Gastroesophageal sphincter (tissue), 4 donors: ENCODE measurements around the gene RBM25. TPM values are rescaled to one million over a fixed set of nuclear protein-coding genes. Genes with fewer than 3 reads are reported as not detected.

Experiments
- ATAC-seq: fragments of 150-250 bp; one replicate; pipeline ENCODE4 v1.9.1; 2016; ENCODE audit warnings: mild to moderate bottlenecking, moderate library complexity
- H3K27ac ChIP-seq, 4 donors: fragments of 200-600 bp; sonication (generic) in 3 of 4; 1 replicate in 3 of 4; 2 replicates in 1 of 4; pipeline ENCODE4 v1.5.1; 2016 to 2019
- H3K27me3 ChIP-seq: fragments of 200-600 bp; sonication (generic); one replicate; pipeline ENCODE4 v1.5.1; 2019
- H3K36me3 ChIP-seq, 2 donors: fragments of 200-600 bp; sonication (generic); one replicate each; pipeline ENCODE4 v1.5.1; 2019; ENCODE audit warnings: control low read depth in 1 of 2
- H3K4me1 ChIP-seq, 3 donors: fragments of 200-600 bp; sonication (generic); 1 replicate in 2 of 3; 2 replicates in 1 of 3; pipeline ENCODE4 v1.5.1; 2016 to 2019; ENCODE audit warnings: control low read depth in 2 of 3
- H3K4me3 ChIP-seq, 2 donors: fragments of 200-600 bp; sonication (generic); one replicate each; pipeline ENCODE4 v1.5.1; 2019; ENCODE audit warnings: mild to moderate bottlenecking in 1 of 2, moderate library complexity in 1 of 2
- H3K9me3 ChIP-seq, 3 donors: fragments of 200-600 bp; sonication (generic); one replicate each; pipeline ENCODE4 v1.5.1; 2017 to 2019; ENCODE audit warnings: control low read depth in 2 of 3
- EP300 ChIP-seq: sonication (generic); formaldehyde crosslinking; IDR thresholded peaks from one replicate; pipeline ENCODE4 v1.6.1; 2017; ENCODE audit warnings: antibody characterized with exemption, mild to moderate bottlenecking
- POLR2A ChIP-seq, 2 donors: fragments of 450-650 bp; IDR thresholded peaks; one replicate each; pipeline ENCODE4 v1.6.1; 2017; ENCODE audit warnings: antibody characterized with exemption in 2 of 2, mild to moderate bottlenecking in 2 of 2, moderate library complexity in 1 of 2
- POLR2AphosphoS5 ChIP-seq: sonication (generic); formaldehyde crosslinking; IDR thresholded peaks from one replicate; pipeline ENCODE4 v1.6.1; 2017; ENCODE audit warnings: antibody characterized with exemption
- WGBS, 2 donors: methylation state at CpG; one replicate each; pipeline ENCODE4 v1.1.5; 2018; ENCODE audit warnings: low coverage in 1 of 2; 5-methylcytosine and 5-hydroxymethylcytosine counted together
- total RNA-seq, 4 donors: library from RNA; depleted of rRNA; stranded (reverse); fragments of >200 nt; gene quantifications; one replicate each; pipeline ENCODE4 v1.1.0, GENCODE V29; 2016
- TF ChIP-seq, protein P1 (sequence below), 4 experiments: fragments of 200-600 bp in 2 of 4; fragments of 450-650 bp in 2 of 4; sonication (generic) in 1 of 4; IDR thresholded peaks; one replicate each; pipeline ENCODE4 v1.5.1; 2017 to 2019; ENCODE audit warnings: antibody characterized with exemption in 4 of 4, mild to moderate bottlenecking in 2 of 4, moderate library complexity in 2 of 4

Gene RBM25
- total RNA-seq, 4 donors from 2014 or later = 18.2 to 83.9 (median 41.9) TPM

DNA sequence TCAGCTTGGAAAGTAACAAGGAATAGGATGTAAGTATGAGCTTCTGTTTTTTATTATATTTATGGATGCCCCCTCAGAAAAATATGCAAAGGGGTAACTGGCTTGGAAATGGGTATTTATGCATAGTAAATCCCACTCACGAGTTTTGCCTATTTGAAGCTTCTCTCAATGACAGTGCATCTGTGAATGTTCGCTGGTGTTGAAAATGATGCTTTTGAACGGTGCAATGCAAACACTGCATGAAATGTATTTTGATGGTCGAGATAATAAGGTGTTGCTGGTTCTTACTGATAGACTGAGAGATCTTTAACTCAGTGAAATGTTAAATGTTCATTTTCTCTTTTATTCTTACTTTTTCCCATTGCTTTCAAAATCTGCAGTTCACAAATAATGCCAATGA, 42.0 kb downstream of the RBM25 start:
- Histone ChIP-seq H3K36me3 (peaks cover 12 to 100% of the 10 kb centered on the region in 2 donors), H3K9me3 (no peaks in the 10 kb centered on the region), H3K27ac (no peak overlapping the region), H3K4me1 (no peaks in the 10 kb centered on the region), H3K27me3 (no peaks in the 10 kb centered on the region), H3K4me3 (no peak overlapping the region)
- TF ChIP-seq EP300 = no peak
- WGBS, 2 donors = 86 to 89% methylated on average over 4 of the region's 4 CpGs
- no peak for ATAC-seq

DNA sequence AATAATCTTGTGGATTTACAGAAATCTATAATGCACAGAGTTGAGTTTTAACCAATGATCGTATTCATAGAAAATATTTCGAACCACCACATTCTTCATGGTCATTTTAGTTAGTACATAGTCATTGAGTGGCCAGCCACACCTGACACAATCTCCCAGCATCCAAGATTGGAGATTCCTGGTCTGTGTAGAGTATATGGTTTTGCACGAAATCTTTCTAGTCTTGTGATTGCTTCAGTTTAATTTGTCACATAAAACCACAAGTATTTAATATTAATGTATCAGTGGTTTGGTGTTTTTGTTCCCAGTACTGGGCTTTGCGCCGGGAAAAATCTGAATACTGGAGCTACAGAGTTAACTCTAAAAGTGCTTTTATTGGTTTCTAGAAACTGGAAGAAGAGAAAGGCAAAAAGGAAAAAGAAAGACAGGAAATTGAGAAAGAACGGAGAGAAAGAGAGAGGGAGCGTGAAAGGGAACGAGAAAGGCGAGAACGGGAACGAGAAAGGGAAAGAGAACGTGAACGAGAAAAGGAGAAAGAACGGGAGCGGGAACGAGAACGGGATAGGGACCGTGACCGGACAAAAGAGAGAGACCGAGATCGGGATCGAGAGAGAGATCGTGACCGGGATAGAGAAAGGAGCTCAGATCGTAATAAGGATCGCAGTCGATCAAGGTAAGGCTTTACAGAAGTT, 44.6 kb downstream of the RBM25 start:
- H3K36me3 ChIP-seq = peaks cover 12 to 100% of the 10 kb centered on the region in 2 donors
- ATAC-seq = no peak
- no peak overlapping the region for H3K4me3 ChIP-seq
- 95 to 97% methylated on average over 20 to 27 of the region's 27 CpGs for WGBS, 2 donors
- no peaks in the 10 kb centered on the region for H3K27me3 ChIP-seq
- TF ChIP-seq POLR2A (IDR thresholded peaks at IDR 0.05) (no peak), EP300 (no peak), POLR2AphosphoS5 (no peak)
- TF ChIP-seq, protein P1, sequence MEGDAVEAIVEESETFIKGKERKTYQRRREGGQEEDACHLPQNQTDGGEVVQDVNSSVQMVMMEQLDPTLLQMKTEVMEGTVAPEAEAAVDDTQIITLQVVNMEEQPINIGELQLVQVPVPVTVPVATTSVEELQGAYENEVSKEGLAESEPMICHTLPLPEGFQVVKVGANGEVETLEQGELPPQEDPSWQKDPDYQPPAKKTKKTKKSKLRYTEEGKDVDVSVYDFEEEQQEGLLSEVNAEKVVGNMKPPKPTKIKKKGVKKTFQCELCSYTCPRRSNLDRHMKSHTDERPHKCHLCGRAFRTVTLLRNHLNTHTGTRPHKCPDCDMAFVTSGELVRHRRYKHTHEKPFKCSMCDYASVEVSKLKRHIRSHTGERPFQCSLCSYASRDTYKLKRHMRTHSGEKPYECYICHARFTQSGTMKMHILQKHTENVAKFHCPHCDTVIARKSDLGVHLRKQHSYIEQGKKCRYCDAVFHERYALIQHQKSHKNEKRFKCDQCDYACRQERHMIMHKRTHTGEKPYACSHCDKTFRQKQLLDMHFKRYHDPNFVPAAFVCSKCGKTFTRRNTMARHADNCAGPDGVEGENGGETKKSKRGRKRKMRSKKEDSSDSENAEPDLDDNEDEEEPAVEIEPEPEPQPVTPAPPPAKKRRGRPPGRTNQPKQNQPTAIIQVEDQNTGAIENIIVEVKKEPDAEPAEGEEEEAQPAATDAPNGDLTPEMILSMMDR (IDR thresholded peaks at IDR 0.05) = no peak
- H3K4me1 ChIP-seq = no peaks in the 10 kb centered on the region
- no peaks in the 10 kb centered on the region for H3K9me3 ChIP-seq
- no peak overlapping the region for H3K27ac ChIP-seq

DNA sequence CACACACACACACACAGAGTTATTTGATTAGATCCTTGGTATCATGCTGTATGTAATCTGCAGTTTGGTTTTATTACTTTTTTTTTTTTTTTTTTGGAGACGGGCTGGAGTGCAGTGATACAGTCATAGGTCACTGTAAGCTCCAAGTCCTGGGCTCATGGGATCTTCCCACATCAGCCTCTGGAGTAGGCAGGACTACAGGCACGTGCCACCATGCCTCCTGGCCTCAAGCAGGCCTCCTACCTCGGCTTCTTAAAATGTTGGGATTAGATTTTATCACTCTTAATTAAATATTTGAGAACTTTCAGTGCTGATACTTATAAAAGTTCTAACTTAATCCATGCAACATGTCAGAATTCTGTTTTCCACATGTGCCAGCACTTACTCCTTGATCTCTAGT, 46.7 kb downstream of the RBM25 start:
- TF ChIP-seq POLR2A (IDR thresholded peaks at IDR 0.05) (no peak), EP300 (no peak), POLR2AphosphoS5 (no peak)
- TF ChIP-seq, protein P1 (IDR thresholded peaks at IDR 0.05) = no peak
- 69 to 100% methylated on average over 2 to 3 of the region's 3 CpGs for WGBS, 2 donors
- Histone ChIP-seq H3K9me3 (no peaks in the 10 kb centered on the region), H3K4me3 (no peak overlapping the region), H3K36me3 (peaks cover 20 to 100% of the 10 kb centered on the region in 2 donors), H3K27me3 (no peaks in the 10 kb centered on the region), H3K27ac (no peak overlapping the region), H3K4me1 (no peaks in the 10 kb centered on the region)
- no peak for ATAC-seq

DNA sequence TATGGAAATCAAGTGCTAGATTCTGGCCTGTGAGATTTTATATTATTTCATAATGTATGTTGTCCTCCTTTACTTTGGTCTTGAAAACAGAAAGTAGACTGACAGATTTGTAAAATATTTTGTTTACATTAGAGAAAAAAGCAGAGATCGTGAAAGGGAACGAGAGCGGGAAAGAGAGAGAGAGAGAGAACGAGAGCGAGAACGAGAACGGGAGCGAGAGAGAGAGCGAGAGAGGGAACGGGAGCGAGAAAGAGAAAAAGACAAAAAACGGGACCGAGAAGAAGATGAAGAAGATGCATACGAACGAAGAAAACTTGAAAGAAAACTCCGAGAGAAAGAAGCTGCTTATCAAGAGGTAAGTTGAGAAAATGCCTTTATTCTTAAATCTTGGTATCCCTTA, 47.4 kb downstream of the RBM25 start:
- Histone ChIP-seq H3K4me1 (no peaks in the 10 kb centered on the region), H3K27me3 (no peaks in the 10 kb centered on the region), H3K36me3 (peaks cover 24 to 100% of the 10 kb centered on the region in 2 donors), H3K9me3 (no peaks in the 10 kb centered on the region), H3K4me3 (no peak overlapping the region), H3K27ac (no peak overlapping the region)
- ATAC-seq = no peak
- no peak for TF ChIP-seq EP300
- no peak for TF ChIP-seq POLR2A (IDR thresholded peaks at IDR 0.05)
- TF ChIP-seq, protein P1 (IDR thresholded peaks at IDR 0.05) = no peak
- TF ChIP-seq POLR2AphosphoS5 = no peak
- 95% methylated on average over 16 of the region's 16 CpGs; no CpG with 5 or more reads in 1 of the 2 donors for WGBS, 2 donors

DNA sequence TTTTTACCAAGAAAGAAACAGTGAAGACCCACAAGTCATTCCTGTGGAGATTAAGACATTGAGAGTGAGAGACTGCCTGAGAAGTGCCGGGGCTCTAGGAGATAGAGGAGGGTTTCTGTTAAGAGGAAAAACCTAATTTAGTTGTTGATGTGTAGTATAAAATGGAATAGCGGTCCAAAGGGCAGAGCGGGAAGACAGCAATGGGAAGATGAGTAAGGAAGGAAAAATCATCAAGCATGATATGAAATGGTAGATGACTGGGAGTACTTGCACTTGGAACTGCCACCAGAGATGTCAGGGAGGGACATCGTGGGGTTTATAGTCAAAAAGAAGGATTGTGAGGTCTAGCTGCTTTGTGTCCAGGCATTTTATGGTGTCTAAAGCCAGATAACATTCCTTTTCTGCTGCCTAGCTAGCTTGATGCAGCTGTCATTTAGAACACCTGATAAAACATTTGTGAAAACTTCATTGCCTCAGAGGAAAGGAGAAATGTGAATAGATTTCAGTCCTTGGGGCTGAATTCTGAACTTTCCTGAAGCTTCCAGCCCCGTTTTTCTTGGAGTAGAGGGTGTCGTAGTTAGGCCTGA, 57.8 kb downstream of the RBM25 start:
- ATAC-seq = no peak
- H3K27me3 ChIP-seq = no peaks in the 10 kb centered on the region
- no peak for TF ChIP-seq EP300
- TF ChIP-seq POLR2AphosphoS5 = no peak
- no peak for TF ChIP-seq POLR2A (IDR thresholded peaks at IDR 0.05)
- TF ChIP-seq, protein P1 (IDR thresholded peaks at IDR 0.05) = no peak
- no peaks in the 10 kb centered on the region for H3K4me1 ChIP-seq
- no peaks in the 10 kb centered on the region for H3K9me3 ChIP-seq
- H3K27ac ChIP-seq = no peak overlapping the region
- peaks cover 4 to 95% of the 10 kb centered on the region in 2 donors for H3K36me3 ChIP-seq
- no peak overlapping the region for H3K4me3 ChIP-seq
- WGBS, 2 donors = 86 to 97% methylated on average over 6 of the region's 6 CpGs
